Uterus (tissue), 2 donors: ENCODE results near the gene LAPTM5.

ENCODE experiments used
- CTCF ChIP-seq, 4 experiments: fragments of 200-600 bp in 2 of 4; fragments of 450-650 bp in 2 of 4; sonication (generic) in 2 of 4; IDR thresholded peaks; one replicate each; pipeline ENCODE4 v1.5.1; 2016 to 2019; ENCODE audit warnings: antibody characterized with exemption in 4 of 4, mild to moderate bottlenecking in 2 of 4, moderate library complexity in 1 of 4
- POLR2A ChIP-seq, 2 donors: fragments of 450-650 bp; IDR thresholded peaks; one replicate each; pipeline ENCODE4 v1.6.1; 2016; ENCODE audit warnings: antibody characterized with exemption in 2 of 2, mild to moderate bottlenecking in 1 of 2, moderate library complexity in 1 of 2

GRCh38 chr1:30778979-30779293 is 21.4 kb upstream of the LAPTM5 start:
- TF ChIP-seq CTCF (IDR thresholded peaks at IDR 0.05) (no peak), POLR2A (IDR thresholded peaks at IDR 0.05) (no peak)
